Thyroid gland (tissue), 4 donors: ENCODE measurements around the gene TANC1.

Source experiments
- POLR2A ChIP-seq, 2 donors: fragments of 450-650 bp; IDR thresholded peaks; one replicate each; pipeline ENCODE4 v1.6.1; 2017; ENCODE audit warnings: antibody characterized with exemption in 2 of 2, mild to moderate bottlenecking in 2 of 2, moderate library complexity in 1 of 2
- TF ChIP-seq, protein P1 (sequence below), 6 experiments: fragments of 200-600 bp in 3 of 6; fragments of 450-650 bp in 3 of 6; sonication (generic) in 3 of 6; IDR thresholded peaks; one replicate each; pipeline ENCODE4 v1.5.1; 2016 to 2019; ENCODE audit warnings: antibody characterized with exemption in 6 of 6, mild to moderate bottlenecking in 2 of 6, inconsistent platforms in 1 of 6, moderate library complexity in 1 of 6

DNA sequence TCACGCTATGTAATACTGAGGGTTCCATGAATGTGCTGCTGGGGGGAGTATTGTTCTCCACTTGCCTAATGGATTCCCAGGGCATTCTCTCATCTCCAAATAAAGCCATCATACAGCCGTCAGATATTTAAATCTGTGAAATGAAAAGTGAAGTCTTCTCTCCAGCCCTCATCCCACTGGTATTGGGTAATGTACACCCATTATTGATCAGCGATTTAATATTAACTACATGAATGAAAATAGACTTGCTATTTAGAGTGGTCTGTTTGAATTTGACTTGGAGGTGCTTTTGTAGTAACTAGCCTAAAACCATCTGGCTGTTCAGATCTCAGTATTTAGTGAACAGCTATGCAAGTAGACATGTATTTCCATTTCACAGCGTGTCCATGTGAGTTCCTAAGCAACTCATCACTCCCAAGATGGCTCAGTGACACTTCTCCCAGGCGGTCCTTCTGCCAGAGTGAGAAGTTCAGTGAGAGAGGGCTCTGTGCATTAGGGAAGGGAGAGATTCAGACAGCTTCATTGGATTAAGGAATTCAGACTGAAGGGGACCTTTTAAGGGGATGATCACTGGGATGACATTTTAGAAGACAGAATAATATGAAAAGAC lies 177.4 kb downstream of the TANC1 start:
- no peak for TF ChIP-seq POLR2A (IDR thresholded peaks at IDR 0.05)
- TF ChIP-seq, protein P1, sequence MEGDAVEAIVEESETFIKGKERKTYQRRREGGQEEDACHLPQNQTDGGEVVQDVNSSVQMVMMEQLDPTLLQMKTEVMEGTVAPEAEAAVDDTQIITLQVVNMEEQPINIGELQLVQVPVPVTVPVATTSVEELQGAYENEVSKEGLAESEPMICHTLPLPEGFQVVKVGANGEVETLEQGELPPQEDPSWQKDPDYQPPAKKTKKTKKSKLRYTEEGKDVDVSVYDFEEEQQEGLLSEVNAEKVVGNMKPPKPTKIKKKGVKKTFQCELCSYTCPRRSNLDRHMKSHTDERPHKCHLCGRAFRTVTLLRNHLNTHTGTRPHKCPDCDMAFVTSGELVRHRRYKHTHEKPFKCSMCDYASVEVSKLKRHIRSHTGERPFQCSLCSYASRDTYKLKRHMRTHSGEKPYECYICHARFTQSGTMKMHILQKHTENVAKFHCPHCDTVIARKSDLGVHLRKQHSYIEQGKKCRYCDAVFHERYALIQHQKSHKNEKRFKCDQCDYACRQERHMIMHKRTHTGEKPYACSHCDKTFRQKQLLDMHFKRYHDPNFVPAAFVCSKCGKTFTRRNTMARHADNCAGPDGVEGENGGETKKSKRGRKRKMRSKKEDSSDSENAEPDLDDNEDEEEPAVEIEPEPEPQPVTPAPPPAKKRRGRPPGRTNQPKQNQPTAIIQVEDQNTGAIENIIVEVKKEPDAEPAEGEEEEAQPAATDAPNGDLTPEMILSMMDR (IDR thresholded peaks at IDR 0.05) = no peak
